Left renal pelvis (tissue), 4 donors: ENCODE data around the gene DYDC1. TPM values are rescaled to one million over a fixed set of nuclear protein-coding genes. Genes with fewer than 3 reads are reported as not detected.
"Not testable (repeated sequence)": the region's sequence is repeated elsewhere in the genome, so short reads cannot be mapped to it uniquely, and the experiment has no call there.

ENCODE experiments used
- DNase-seq, 4 donors: peaks; one replicate each; pipeline ENCODE4 v3.0.0-alpha.2; 2013; ENCODE audit warnings: low read depth in 4 of 4, low spot score in 3 of 4
- polyA plus RNA-seq, 4 donors: library from polyadenylated mRNA; unstranded; fragments of 120-200 nt; gene quantifications; one replicate each; pipeline ENCODE4 v1.2.1, GENCODE V29; 2013; ENCODE audit not compliant: insufficient read length in 4 of 4

DYDC1 gene
- polyA plus RNA-seq, 4 donors, result 0.30 to 0.54 (median 0.50) TPM; not detected in 1

DNA sequence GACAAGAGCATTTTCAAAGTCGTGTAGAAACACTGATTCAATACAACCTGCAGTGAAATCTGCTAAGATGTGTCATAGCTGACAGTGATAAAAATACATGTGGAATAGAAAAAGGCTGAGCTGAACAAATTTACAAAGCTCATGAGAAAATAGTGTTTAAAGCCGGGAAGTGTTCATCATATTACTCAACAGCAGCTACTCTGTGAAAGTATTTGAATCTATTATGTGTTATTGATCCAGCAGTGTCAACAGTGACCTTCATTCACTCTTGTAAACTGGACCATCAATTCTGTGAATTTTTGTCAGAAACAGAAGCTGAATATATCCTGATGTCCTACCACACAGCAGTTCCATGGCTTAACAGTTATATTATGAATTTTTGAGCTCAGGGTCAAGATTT lies 11.6 kb downstream of the DYDC1 start:
- DNase-seq, result no peak

DNA sequence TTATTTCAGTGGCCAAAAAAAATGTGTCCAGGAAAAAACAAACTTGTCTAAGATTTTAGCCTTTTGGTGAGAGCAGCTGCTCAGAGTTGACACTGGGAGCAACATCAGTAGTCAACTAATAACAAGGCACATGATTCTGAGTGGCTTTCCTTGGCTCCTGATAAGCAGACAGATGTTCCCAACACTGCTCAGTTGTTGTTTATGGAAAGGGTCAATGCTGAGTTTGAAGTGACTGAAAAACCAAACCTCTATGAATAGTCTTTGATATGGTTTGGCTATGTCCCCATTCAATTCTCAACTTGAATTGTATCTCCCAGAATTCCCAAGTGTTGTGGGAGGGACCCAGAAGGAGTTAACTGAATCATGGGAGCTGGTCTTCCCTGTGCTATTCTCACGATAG lies 12.3 kb downstream of the DYDC1 start:
- DNase-seq, result no peak

DNA sequence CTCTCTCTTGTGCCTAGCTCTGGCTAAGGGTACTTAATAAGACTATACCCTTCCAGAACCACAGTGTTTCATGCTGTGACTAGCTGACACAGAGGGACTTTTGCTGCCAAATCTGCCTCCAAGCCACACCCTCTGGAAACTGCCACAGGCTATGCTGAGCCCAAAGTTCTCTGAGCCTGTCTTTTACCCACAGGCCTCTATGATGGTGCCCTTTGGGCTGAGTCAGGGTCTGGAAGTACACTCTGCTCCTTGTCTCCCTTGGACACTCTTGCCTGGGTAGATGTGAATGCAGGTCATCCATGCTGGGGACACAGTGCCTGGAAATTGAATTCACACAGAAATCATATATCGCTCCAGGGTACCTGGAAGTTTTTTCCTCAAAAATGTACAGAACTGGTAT lies 22.6 kb downstream of the DYDC1 start:
- no peak for DNase-seq

DNA sequence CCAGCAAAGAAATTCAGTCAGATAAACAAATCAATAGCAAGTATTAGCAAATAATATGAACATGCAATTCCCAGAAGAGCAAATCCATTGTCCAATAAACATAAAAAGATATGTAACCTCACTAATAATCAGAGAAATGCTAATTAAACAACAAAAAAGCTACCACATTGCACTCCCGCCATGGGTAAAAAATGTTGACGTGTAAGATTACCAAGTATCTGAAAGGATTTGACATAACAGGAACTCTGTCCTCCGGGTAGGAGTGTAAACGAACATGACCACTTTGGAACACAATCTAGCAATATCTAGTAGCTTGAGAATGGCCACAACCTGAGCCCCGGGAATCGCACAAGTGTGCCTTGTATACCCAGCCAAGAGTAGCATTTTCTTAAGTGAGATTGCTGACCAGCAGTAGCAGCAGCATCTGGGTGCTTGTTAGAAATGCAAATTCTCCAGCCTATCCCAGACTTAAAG lies 31.6 kb downstream of the DYDC1 start:
- no peak for DNase-seq

DNA sequence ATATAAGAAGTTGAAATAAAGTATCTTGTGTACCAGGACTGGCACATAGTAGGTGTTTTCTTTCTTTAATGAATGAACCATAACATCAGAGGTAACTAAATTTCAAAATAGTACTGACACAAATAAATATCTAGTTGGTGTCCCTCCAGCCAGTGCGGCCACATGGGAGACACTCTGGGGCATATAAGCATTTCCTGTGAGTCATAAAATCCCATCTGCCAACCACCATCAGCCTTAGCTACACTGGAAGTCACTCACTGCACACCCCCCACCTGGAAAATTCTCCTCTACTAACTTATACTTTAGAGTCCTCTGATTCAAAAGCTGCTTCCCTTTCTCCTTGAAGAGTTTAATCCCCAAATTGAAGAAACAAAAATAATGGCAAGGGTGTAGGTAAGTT lies 32.5 kb downstream of the DYDC1 start:
- DNase-seq, result no peak

DNA sequence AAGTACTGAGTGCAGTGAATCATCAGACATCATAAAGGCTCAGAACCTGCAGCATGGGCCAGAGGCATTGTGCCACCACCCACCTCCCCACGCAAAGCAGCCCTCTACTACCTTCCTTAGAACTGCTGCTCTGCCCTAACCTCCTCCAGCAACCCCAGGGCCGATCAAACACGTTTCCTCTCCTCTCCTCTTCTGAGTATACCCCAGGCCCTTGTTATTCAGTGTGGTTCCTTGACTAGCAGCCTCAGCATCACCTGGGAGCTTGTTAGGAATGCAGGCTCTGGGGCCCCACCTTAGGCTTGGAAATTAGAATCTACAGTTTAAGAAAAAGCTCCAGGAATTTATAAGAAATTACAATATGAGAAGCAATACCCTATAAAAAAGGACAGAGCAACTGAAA lies 33.2 kb downstream of the DYDC1 start:
- DNase-seq, result no peak

DNA sequence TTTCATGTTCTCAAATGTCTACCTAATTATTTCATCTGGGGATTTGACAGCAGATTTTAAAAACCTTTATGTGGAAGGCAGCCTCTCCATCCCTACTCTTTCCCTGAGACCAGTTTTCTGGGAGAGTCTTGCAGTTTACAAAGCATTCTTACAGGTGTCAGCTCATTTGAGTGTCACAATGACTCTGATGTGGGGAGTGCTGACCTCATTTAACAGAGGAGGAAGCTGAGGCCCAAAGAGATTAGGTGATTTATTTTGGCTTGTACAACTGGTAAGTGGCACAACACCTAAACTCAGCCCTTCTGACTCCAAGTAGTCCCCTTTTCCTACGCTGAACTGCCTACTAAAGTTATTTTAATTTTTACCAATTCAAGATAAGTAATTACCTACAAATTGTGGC lies 33.8 kb downstream of the DYDC1 start:
- DNase-seq, result no peak

DNA sequence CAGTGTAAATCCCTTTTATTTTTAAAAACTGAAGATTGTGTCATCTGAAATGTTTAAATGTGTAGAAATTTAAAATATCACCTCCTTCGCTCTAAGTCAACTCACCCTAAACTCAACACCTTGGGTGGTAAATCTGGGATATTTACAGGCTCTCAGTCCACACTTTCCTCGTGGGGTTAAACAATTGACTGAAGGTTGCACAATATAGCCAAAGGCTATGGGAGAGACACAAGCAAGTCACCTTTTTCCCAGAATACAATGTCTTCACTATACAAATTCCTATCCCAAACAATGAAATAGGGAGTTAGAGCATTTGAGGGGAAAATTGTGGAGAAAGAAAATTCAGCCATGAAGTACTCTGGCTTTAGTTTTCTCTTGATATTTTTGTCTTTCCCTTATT lies 34.4 kb downstream of the DYDC1 start:
- no peak for DNase-seq

DNA sequence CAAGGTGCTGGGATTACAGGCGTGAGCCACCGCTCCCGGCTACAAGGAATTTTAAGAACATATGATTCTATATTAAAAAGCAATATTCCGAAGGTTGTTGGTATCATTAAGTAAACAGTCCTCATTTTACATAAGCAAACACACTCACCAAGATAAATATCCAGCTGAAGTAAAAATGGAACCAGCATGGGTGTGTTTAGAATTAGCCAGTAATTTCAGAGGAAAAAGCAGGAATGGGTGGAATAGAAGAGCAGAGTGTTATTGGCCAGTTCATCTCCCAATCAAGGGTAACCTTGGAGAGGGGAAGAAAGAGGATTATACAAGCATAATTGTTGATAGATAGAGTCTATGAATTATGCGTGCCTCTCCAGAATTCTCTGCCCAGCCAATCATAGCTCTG lies 35.4 kb downstream of the DYDC1 start:
- DNase-seq, result no peak

DNA sequence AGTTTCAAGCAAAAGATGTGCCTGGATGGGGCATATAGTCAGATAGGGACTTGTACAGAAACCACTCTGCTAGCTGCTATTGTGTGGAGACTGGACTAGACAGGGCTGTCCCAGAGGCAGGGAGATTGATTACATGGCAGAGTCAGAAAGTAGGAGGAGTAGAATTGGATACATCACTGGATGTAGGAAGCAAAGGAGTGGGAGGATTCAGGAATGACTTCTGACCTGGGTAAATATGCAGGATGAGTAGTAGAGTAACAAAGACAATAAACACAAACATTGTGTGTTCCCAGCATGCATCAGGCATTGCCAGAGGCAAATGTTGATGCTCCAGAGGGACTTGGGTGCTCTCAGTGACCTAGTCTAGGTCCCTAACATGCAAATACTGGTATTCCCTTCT lies 36.2 kb downstream of the DYDC1 start:
- no peak for DNase-seq

DNA sequence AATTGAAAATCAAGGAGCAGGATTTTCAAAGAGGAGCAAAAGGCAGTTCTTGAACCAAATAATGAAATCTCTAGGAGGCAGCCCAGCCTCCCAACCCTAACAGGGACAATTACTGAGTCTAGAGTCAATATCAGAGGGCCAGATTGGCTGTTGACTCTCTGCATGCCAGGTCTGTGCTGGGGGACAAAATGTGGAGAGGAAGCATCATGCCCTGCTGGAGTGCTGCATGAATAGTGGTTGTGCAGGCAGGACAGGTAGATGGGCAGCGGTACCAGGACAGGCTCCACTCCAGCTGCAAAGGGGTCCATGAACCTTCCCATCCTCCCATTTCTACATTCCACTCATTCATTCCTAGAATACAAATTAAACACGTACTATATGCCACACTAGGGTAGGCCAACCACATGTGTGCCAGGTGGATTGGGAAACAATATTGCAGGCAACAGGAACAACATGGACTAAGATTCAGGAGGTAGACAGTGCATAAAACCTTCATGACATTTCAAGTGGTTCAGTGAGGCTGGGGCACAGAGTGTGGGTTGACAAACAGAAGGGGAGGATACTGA lies 36.7 kb downstream of the DYDC1 start:
- DNase-seq, result no peak

DNA sequence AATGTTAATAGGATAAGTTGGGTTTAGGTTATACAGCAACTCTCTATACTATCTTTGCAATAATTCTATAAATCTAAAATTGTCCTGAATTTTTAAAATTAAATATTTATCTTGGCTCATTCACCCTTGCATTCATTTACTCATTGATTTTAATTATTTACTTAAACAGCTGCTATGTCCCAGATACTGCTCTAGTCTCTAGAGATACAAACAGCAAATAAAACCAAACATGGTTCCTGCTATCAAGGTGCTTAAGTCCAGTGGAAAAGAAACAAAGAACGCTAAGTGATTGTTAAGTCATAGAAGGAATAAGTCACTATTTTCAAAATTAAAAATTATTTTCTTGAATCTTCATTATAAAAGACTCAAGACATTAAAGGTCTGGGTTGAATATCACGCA lies 37.2 kb downstream of the DYDC1 start:
- DNase-seq, result no peak

DNA sequence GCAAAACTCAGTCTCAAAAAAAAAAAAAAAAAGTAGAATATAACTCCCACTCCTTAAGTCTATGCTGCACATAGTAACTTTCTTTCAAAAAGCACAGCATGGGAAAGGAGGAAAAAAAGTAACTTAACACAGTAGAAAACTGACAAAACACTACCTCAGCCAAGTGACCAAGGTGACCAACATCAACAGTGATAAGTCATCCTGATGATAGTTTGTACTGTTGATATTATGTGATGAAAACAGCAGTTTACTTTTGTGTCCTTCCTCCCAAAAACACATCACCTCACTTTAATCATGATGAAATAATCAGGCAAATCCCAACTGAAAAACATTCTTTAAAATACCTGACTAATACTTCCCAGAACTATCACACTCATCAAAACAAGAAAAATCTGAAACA lies 37.8 kb downstream of the DYDC1 start:
- no peak for DNase-seq

DNA sequence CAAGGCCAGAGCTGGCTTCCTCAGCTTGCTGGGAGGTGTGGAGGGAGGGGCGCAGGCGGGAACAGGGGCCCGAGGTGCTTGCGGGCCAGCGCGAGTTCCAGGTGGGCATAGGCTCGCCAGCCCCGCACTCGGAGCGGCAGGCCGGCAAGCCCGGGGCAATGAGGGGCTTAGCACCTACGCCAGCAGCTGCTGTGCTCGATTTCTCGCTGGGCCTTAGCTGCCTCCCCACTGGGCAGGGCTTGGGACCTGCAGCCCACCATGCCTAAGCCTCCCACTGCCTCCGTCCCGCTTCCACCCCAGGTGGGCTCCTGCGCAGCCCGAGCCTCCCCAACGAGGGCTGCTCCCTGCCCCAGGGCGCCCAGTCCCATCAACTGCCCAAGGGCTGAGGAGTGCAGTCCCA lies 41.2 kb downstream of the DYDC1 start:
- no peak for DNase-seq

DNA sequence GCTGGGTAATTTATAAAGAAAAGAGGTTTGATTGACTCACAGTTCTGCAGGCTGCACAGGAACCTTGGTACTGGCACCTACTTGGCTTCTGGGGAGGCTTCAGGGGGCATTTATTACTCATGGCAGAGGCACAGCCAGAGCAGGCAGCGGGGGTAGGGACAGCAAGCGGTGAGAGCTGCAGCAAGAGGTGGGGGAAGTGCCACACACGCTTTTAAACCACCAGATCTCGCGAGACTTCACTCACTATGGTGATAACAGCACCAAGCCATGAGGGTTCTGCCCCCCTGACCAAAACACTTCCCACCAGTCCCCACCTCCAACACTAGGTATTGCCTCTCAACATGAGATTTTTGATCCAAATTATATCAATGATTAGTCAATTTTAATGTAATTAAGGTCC lies 43.0 kb downstream of the DYDC1 start:
- DNase-seq, result no peak

DNA sequence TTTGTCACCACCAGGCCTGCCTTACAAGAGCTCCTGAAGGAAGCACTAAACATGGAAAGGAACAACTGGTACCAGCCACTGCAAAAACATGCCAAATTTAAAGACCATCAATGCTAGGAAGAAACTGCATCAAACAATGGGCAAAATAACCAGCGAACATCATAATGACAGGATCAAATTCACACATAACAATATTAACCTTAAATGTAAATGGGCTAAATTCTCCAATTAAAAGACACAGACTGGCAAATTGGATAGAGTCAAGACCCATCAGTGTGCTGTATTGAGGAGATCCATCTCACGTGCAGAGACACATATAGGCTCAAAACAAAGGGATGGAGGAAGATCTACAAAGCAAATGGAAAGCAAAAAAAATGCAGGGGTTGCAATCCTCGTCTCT lies 50.6 kb downstream of the DYDC1 start:
- not testable (repeated sequence) for DNase-seq

DNA sequence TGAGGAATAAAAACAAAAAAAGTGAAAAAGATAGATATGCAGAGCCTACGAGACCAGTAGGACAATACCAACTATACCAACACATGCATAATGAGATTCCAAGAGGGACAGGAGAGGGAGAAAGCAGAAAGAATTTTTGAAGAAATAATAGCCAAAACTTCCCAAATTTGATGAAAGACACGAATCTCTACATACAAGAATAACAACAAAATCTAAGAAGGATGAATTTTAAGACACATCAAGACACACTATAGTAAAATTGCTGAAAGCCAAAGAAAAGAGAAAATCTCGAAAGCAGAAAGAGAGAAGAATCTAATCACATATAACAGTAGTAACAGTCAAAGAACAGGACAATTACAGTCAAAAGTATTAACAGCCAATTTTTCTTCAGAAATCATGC lies 59.6 kb downstream of the DYDC1 start:
- no peak for DNase-seq

DNA sequence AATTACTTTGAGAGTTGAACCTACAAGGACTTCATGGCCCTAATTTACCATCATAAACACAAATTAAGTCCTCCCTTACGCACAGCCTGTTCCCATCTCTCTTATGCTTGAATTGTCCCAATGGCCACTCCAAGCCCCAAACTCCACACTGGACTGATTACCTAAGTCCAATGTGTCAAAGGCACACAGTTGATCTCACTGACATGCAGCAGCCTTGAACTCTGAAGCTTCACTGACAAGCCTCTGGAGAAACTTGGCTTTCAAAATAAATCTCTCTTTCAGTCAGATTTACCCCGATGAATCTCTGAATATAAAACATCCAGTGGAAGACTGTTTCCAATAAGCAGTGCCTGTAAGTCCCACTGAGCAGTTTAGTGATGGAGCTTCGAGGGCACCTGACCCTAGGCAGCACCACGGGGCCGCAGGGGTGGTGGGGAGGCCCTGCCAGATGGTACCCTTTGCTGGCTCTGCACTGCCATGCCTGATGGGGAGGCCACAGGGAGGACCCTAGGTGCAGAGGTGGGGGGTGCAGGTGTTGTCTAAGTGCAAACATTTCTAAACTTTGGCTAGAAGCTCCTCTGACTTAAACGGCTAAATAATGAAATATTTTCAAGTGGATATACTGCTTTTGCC lies 63.8 kb downstream of the DYDC1 start:
- DNase-seq, result no peak

DNA sequence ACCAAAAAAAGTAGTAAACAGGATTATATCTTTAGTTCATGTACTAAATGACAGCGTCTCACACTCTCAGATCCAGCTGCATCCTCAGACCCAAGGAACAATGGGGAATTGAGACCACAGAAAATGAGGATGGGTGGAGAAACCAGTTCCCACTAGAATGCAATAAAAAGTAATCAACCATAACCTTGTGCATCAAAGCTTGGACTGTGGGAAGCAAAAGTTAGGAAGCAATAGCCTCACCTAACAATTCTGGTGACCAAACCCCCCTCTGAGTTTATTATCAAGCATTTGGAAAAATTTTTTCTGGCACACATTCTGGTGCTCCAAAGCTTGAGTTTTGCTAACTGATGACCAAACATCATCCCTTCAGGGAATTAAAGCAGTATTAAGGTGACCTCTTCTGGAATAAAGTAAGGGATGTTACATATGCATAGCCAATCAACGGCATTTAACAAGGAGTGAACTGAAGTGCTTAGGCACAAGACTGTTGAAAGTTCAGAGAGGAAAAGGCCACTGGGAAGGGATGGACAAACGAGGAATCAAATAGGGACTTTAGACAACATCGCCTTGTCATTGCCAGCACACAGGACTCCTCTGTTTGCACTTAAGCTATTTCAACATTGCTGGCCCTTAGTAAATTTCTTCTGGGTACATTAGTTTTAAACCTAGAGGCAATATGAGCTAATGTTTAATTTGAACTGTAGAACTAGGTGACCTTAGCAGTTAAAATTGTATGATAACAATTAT lies 65.9 kb downstream of the DYDC1 start:
- no peak for DNase-seq

DNA sequence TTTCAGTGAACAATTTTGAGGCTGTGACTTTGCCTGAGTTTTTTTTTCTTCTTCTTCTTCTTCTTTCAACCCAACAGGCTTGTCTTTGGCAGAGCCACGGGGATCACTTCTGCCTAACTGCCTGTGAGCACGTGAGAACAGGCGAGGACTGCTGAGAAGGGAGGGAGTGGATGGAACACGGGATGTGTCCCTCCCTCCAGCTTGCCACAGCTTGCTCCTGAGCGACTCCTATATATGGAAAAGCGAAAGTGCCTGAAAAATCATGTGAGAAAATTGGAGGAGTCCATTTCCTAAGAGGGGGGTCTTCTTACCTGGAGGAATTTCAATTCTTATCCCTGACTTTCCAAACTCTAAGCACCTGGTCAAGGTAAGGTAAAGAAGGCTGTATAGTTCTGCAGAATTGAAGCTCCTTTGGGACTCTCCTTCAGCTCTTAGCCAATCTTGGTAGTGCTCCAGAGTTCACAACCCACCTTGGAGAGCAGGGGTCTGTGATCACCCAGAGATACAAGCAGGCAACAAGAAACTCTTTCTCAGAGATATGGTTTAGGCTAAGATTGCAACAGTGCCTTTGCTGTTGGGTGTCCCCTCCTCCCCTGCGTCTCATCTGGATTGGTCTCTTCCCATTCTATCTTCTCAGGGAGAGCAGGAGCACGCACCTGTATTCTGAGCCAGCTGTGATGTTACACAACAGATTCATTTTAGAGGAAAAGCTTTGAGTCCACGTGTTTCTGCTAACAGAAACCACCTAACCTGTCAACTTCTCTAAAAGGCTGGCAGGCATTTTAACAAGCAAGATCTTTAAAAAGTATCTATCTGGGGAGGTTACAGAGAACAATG lies 66.9 kb downstream of the DYDC1 start, which contains the start of gene MAT1A:
Gene MAT1A (minus strand): TSS at position 208 of the 837 bp plus-strand sequence. CDS start 235 bp downstream, outside the sequence.
- no peak for DNase-seq

DNA sequence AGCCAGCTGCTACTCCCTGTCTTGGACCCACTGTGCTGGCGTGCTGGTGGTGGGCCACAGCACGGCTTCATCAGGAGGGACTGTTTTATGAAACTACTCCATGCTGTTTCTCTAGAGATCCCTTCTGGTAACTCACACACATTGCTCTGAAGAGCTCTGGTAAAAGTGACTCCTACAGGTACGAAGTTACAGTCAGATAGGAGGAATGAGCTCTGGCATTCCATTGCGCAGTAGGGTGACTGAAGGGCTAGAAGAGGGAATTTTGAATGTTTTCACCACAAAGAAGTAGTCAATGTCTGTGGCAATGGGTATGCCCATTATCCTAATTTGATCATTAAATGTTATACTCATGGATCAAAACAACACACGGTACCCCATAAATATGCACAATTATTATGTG lies 67.7 kb downstream of the DYDC1 start:
- DNase-seq, result no peak
